Colon (tissue), 2 donors: ENCODE results near the gene CMTM7.
"Not testable (repeated sequence)": the region's sequence is repeated elsewhere in the genome, so short reads cannot be mapped to it uniquely, and the experiment has no call there.

Experiments used
- FAIRE-seq: peaks from 2 replicates; lab custom pipeline; 2012; peaks lifted over from hg19 to GRCh38; lab: Jason Lieb, UNC
- donor health status: control.
- donor health status: control.

CMTM7 gene

GRCh38 chr3:32460817-32461496 lies 69.3 kb downstream of the CMTM7 start:
- FAIRE-seq, result not testable (repeated sequence)

GRCh38 chr3:32462191-32462986 lies 70.7 kb downstream of the CMTM7 start:
- not testable (repeated sequence) for FAIRE-seq

DNA sequence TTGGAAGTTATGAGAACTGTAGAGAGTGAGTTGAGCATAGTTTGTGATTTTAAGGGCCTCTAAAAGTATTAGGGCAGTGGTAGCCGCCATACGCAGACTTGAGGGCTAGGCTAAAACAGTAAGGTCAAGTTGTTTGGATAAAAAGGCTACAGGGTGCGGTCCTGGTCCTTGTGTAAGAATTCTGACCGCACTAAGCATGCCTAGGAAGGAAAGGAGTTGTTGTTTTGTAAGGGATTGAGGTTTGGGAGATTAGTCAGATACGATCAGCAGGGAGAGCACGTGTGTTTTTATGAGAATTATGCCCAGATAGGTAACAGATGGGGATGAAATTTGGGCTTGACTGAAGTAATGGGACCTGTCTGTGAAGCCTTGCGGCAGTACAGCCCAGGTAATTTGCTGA lies 71.8 kb downstream of the CMTM7 start:
- FAIRE-seq, result not testable (repeated sequence)

DNA sequence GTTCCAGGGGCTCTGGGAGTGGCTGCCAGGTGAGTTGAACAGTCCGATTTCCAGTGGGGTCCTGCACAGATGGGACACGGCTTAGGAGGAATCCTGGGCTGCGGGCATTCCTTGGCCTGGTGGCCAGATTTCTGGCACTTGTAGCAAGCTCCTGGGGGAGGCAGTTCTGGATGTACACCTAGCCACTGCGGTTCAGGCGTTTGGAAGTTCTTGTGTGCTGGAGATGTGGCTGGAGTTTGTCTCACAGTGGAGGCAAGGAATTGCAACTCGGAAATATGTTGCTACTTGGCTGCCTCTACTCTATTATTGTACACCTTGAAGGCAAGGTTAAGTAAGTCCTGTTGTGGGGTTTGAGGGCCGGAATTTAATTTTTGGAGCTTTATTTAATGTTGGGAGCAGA lies 73.1 kb downstream of the CMTM7 start:
- not testable (repeated sequence) for FAIRE-seq

DNA sequence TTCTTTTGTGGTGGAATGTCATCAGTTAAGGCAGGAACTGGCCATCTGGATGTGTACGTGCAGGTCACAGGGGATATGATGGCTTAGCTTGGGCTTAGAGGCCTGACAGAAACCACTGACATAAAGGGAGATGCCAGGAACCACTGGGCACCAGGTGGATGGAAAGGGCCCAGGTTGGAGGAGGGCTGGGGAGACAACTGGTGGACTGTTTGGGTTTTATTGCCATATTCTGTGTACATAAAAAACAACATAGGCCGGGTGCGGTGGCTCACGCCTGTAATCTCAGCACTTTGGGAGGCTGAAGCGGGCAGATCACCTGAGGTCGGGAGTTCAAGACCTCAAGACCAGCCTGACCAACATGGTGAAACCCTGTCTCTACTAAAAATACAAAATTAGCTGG lies 75.2 kb downstream of the CMTM7 start:
- FAIRE-seq, result not testable (repeated sequence)

DNA sequence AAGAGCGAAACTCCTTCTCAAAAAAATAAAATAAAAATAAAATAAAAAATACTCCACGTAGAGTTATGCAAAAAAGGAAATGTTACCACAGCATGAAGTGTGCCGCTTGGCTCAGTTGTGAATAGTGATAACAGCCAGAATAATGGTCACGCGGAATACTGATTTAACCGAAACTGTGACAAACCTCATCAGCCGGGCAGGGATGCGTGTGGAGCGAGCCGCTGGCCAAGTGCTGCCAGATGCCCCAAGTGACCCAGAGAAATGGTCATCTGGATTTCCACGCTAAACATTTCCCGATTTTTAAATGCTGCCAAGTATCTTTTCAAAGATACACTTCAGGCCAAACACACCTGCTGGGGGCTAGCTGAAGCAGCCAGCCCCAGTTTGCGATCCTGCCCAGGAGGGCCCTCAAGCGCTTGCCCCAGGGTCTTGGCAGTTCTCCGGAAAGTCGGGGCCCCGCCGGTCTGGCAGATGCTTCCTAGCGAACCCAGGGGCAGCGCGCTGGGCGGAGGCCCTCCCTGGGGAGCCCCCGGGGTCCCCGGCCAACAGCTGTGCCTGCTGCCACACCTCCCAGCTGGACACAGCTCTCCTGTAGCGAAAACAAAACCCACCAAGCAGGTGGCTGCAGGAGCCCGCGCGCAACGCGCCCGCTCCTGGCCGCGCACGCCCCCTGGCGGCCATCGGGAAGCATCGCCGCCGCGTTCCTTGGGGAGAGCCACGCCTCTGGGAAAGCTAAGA lies 75.8 kb downstream of the CMTM7 start:
- no peak for FAIRE-seq

DNA sequence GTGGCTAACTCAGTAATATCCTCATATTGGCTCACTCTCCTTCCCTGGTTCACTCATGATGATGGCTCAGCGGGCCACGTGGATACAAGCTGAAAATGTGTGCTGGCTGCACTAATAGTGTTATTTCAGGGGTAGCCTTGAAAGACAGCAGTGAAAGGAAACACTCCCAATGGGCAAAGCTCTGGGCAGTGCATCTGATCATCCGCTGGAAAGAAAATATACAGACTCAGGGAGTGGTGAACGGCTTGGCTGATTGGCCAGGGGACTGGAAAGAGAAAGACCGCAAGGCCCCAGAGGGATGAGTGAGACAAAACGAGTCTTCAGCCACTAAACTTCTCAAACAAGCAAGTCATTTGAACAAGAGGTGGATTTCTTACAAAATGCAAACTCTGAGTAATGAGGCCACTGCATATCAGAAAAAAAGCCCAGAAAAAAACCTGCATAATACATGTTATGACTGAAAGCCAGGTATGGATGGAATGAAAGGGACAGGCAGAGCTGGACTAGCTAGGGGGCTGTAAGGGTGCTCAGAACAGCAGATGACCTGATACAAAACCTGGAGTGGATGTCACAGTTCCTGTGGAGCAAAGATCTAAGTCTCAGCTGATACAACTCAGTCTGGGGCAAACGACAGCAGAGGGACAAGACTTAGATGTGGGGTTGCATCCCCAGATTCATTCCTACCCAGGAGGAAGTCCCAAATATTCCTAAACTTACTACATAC lies 77.7 kb downstream of the CMTM7 start:
- no peak for FAIRE-seq

DNA sequence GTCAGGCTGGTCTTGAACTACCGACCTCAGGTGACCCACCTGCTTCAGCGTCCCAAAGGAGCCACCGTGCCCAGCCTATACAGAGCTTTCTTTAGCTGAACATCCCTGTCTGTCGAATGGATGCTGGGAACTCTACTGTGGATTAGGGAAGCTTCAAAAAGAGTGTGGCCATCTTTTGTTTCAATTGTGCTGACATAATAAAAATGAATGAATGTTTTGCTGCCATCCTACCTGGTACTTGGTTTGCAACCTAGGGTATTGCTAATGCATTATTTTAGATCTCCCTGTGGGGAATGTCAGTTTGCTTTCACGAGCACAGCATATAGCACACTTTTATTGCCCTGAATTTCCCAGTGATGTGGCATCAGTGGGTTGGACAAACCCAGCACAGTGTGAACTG lies 78.7 kb downstream of the CMTM7 start:
- no peak for FAIRE-seq

DNA sequence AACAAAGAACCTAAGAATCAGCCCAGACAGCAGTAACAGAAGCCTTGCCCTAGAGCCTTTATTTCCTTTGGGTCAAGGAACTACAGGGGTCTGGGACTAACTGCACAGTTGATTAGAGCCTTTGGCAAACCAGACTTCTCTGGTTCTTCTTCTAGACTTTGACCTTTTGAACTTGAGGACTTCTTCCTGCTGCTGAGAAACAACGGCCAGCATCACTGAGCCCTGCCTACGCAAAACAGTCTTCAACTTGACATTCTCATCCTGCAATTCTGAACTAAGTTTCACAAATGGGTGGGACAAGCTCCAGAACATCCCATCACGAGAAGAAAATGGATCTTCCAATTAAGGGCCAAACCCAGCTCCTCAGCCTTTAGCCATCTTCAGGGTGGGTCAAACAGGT lies 79.6 kb downstream of the CMTM7 start:
- no peak for FAIRE-seq

DNA sequence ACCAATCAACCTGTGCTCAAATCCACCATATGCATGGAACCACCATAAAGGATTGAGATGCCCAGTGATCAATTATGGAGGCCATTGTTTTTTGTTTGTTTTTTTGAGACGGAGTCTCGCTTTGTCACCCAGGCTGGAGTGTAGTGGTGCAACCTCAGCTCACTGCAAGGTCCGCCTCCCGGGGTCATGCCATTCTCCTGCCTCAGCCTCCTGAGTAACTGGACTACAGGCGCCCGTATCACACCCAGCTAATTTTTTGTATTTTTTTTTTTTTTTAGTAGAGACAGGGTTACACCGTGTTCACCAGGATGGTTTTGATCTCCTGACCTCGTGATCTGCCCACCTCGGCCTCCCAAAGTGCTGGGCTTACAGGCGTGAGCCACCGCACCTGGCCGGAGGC lies 80.5 kb downstream of the CMTM7 start:
- not testable (repeated sequence) for FAIRE-seq

DNA sequence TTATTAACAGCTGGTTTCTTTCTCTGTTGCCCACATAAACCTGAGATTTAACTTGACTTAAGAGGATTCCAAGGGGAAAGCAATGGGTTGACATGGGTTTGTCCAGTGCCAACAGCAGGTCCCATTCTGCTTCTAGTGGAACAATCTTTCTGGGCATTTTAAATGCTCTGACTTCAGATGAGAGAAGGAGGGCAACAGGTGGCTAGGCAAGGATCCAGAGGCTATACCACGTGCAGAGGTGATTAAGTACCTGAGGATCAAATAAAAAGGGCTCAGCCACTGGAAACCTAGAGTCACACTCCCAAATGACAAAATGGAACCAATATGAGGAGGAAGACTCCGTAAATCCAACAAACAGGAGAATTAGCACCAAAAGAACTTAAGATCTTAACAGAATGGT lies 82.5 kb downstream of the CMTM7 start:
- FAIRE-seq, result no peak

- FAIRE-seq, result no peak
Measured at GRCh38 chr3:32480604-32481003, 89.0 kb downstream of the CMTM7 start.

GRCh38 chr3:32481791-32482631 lies 90.4 kb downstream of the CMTM7 start:
- no peak for FAIRE-seq

DNA sequence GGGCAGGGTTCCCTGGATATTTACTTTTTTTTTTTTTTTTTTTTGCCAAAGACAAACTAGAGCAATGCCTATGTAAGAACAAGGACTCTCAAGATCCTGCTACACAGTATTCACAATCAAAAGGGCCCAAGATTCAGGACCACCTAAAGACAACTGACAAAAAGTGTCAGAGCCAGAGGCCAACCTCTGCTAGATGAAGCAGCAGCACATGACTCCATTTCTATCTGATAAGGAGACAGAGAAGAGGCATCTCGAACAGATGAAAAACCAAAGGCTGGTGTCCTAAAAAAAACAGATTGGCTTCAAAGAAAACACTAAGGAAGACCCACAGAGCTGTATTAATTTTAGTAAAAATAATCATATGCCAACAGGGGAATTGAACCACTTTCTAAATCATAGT lies 91.0 kb downstream of the CMTM7 start:
- FAIRE-seq, result no peak

DNA sequence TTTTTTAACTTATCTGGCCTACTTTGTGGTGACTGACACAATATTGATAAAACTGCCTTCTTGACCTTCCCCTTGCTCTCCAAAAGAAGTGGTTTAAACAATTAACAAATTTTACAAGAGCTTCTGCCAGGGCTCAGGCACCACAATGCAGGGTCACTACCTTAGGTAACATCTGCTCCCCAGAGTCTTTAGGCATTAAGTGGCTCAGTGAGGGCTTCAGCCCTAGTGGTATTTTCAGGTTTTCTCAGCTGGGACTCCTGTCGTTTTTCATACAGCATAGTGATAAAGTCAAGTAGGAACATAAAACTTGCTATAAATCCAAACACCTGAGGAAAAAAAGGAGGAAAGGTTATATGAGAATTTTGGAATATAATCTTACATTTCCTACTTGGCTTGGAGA lies 92.1 kb downstream of the CMTM7 start:
- FAIRE-seq, result no peak

- no peak for FAIRE-seq
Measured at GRCh38 chr3:32484436-32484835, 92.8 kb downstream of the CMTM7 start.

DNA sequence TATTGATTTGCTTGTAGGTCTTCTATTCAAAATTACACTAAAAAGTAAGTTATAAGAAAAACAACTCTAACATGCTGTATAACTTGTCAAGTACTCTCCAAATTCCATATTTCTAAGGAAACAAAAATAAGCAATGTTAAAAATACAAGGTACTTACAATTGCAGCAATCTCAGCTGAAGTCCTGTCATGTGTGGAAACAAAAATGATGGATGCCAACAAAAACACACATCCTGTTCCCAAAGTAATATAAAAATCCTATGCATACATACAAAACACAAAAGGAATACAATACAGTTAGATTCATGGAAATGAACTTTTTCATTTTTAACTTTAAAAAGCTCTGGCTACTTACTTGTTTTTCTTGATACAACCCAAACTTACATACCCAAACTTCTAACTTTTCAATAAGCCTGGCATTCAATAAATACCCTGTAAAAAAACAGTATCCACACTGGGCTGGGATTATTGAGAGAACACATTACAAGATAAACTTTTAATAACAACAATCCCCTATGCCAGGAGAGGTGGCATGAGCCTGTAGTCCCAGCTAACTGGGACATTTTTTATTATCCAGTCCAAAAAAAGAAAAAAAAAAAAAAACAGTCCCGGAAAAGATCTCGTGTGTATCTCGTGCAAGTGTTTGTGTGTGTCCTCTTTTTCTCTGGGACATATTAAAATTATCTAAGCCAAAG lies 96.3 kb downstream of the CMTM7 start:
- FAIRE-seq, result no peak

GRCh38 chr3:32488474-32489008 lies 96.9 kb downstream of the CMTM7 start:
- no peak for FAIRE-seq

GRCh38 chr3:32492684-32493436 lies 101.2 kb downstream of the CMTM7 start:
- no peak for FAIRE-seq
